CD14-positive monocyte (primary cell): Measurements from ENCODE around the gene C10orf105. TPM values are rescaled to one million over a fixed set of nuclear protein-coding genes. Genes with fewer than 3 reads are reported as not detected.
A peak's percentile ranks its signal among the peaks of the same experiment; 100 is the strongest.

Experiments used
- DNase-seq, 3 donors: peaks; one replicate each; pipeline ENCODE4 v3.0.0-alpha.2; 2011 to 2022
- H2AFZ ChIP-seq: 2 replicates; pipeline ENCODE4 v1.6.0; 2012; ENCODE audit warnings: mild to moderate bottlenecking, low read depth, low read length, inconsistent platforms; ENCODE audit not compliant: insufficient read depth, poor library complexity, severe bottlenecking
- H3K27ac ChIP-seq, 2 donors: 1 replicate in 1 of 2; 2 replicates in 1 of 2; pipeline ENCODE4 v1.5.1; 2012 to 2013; ENCODE audit warnings: low read length in 2 of 2, control low read depth in 1 of 2, inconsistent platforms in 1 of 2, low read depth in 1 of 2, mild to moderate bottlenecking in 1 of 2
- H3K27me3 ChIP-seq, 2 donors: one replicate each; pipeline versions ENCODE4 v1.6.0 to v1.6.1; 2011 to 2013; ENCODE audit warnings: low read length in 2 of 2; ENCODE audit not compliant: control insufficient read depth in 2 of 2, insufficient read depth in 2 of 2
- H3K36me3 ChIP-seq, 2 donors: replicated peaks in 1 of 2; 1 replicate in 1 of 2; 2 replicates in 1 of 2; pipeline versions ENCODE4 v1.5.1 to v1.6.1; 2012 to 2013; ENCODE audit warnings: low read length in 2 of 2, control low read depth in 1 of 2, inconsistent platforms in 1 of 2, mild to moderate bottlenecking in 1 of 2; ENCODE audit not compliant: insufficient read depth in 2 of 2, control insufficient read depth in 1 of 2
- H3K4me1 ChIP-seq, 2 donors: 1 replicate in 1 of 2; 2 replicates in 1 of 2; pipeline versions ENCODE4 v1.5.1 to v1.6.1; 2012 to 2013; ENCODE audit warnings: low read length in 2 of 2, control low read depth in 1 of 2, inconsistent platforms in 1 of 2, mild to moderate bottlenecking in 1 of 2, moderate library complexity in 1 of 2; ENCODE audit not compliant: insufficient read depth in 2 of 2, control insufficient read depth in 1 of 2
- H3K4me2 ChIP-seq: replicated peaks from 2 replicates; pipeline ENCODE3; 2012; ENCODE audit warnings: low read length, moderate library complexity, mild to moderate bottlenecking; ENCODE audit not compliant: poor library complexity, severe bottlenecking; ENCODE audit errors: extremely low read depth
- H3K4me3 ChIP-seq, 3 experiments: fragments of 200-600 bp in 1 of 3; sonication (generic) in 1 of 3; replicated peaks in 1 of 3; 1 replicate in 2 of 3; 2 replicates in 1 of 3; pipeline ENCODE4 v1.5.1; 2011 to 2013; ENCODE audit warnings: low read length in 3 of 3, mild to moderate bottlenecking in 3 of 3, control low read depth in 2 of 3, low read depth in 2 of 3, inconsistent platforms in 1 of 3, moderate library complexity in 1 of 3
- H3K79me2 ChIP-seq: 2 replicates; pipeline ENCODE4 v1.6.0; 2012; ENCODE audit warnings: mild to moderate bottlenecking, control low read depth, inconsistent platforms, low read length, moderate library complexity; ENCODE audit not compliant: insufficient read depth
- H3K9ac ChIP-seq: 2 replicates; pipeline ENCODE4 v1.6.0; 2017; ENCODE audit warnings: low read length, mild to moderate bottlenecking; ENCODE audit not compliant: insufficient read depth, poor library complexity, severe bottlenecking
- H3K9me3 ChIP-seq, 2 donors: replicated peaks in 1 of 2; 1 replicate in 1 of 2; 2 replicates in 1 of 2; pipeline versions ENCODE4 v1.5.1 to v1.6.1; 2012 to 2013; ENCODE audit warnings: low read length in 2 of 2, control low read depth in 1 of 2; ENCODE audit not compliant: control insufficient read depth in 1 of 2, insufficient read depth in 1 of 2
- H4K20me1 ChIP-seq: 2 replicates; pipeline ENCODE4 v1.6.0; 2012; ENCODE audit warnings: mild to moderate bottlenecking, low read length, control low read depth, moderate library complexity; ENCODE audit not compliant: insufficient read depth
- H3K27ac Mint-ChIP-seq, 7 donors: one replicate each; pipeline ENCODE4 v1.8.0; 2020; ENCODE audit warnings: mild to moderate bottlenecking in 7 of 7, mixed read lengths in 7 of 7, moderate library complexity in 6 of 7, inconsistent platforms in 2 of 7
- H3K27me3 Mint-ChIP-seq, 3 donors: one replicate each; pipeline ENCODE4 v1.8.0; 2021 to 2022; ENCODE audit warnings: low read depth in 3 of 3, mild to moderate bottlenecking in 3 of 3, mixed read lengths in 3 of 3, moderate library complexity in 3 of 3, inconsistent platforms in 1 of 3
- H3K36me3 Mint-ChIP-seq, 2 donors: one replicate each; pipeline ENCODE4 v1.8.0; 2020; ENCODE audit warnings: mixed read lengths in 2 of 2, inconsistent platforms in 1 of 2, mild to moderate bottlenecking in 1 of 2
- H3K4me1 Mint-ChIP-seq: one replicate; pipeline ENCODE4 v1.8.0; 2020; ENCODE audit warnings: mild to moderate bottlenecking, mixed read lengths
- H3K4me3 Mint-ChIP-seq, 2 donors: one replicate each; pipeline ENCODE4 v1.8.0; 2020; ENCODE audit warnings: mild to moderate bottlenecking in 2 of 2, mixed read lengths in 2 of 2, moderate library complexity in 1 of 2
- H3K9me3 Mint-ChIP-seq, 7 donors: one replicate each; pipeline ENCODE4 v1.8.0; 2020 to 2022; ENCODE audit warnings: mixed read lengths in 7 of 7, mild to moderate bottlenecking in 6 of 7, moderate library complexity in 6 of 7, inconsistent platforms in 2 of 7
- WGBS: methylation state at CpG from one replicate; pipeline ENCODE4 v1.1.5; 2013; ENCODE audit warnings: missing lambda C conversion rate; ENCODE audit not compliant: insufficient coverage; 5-methylcytosine and 5-hydroxymethylcytosine counted together
- intact Hi-C, 2 donors: fragments of 100-400 bp; cut with micrococcal nuclease; formaldehyde crosslinking; loops; one replicate each; pipeline versions ENCODE4 v1.15.0 to v1.15.1; 2023
- polyA plus RNA-seq, 3 donors: library from polyadenylated mRNA; depleted of rRNA in 1 of 3; unstranded in 2 of 3; stranded (reverse) in 1 of 3; fragments of 300-500 nt in 2 of 3; fragments of >200 nt in 1 of 3; fragmentation: Illumina TruSeq in 2 of 3; gene quantifications; 1 replicate in 2 of 3; 2 replicates in 1 of 3; pipeline ENCODE4 v1.2.3, GENCODE V29; 2012 to 2021
- TF ChIP-seq, protein P1 (sequence below): fragments of 200-600 bp; IDR thresholded peaks from one replicate; pipeline ENCODE4 v1.8.0; 2022; ENCODE audit warnings: antibody characterized with exemption, mild to moderate bottlenecking

C10orf105 gene
- polyA plus RNA-seq, 3 donors: 0.18 to 2.4 (median 0.48) TPM

DNA sequence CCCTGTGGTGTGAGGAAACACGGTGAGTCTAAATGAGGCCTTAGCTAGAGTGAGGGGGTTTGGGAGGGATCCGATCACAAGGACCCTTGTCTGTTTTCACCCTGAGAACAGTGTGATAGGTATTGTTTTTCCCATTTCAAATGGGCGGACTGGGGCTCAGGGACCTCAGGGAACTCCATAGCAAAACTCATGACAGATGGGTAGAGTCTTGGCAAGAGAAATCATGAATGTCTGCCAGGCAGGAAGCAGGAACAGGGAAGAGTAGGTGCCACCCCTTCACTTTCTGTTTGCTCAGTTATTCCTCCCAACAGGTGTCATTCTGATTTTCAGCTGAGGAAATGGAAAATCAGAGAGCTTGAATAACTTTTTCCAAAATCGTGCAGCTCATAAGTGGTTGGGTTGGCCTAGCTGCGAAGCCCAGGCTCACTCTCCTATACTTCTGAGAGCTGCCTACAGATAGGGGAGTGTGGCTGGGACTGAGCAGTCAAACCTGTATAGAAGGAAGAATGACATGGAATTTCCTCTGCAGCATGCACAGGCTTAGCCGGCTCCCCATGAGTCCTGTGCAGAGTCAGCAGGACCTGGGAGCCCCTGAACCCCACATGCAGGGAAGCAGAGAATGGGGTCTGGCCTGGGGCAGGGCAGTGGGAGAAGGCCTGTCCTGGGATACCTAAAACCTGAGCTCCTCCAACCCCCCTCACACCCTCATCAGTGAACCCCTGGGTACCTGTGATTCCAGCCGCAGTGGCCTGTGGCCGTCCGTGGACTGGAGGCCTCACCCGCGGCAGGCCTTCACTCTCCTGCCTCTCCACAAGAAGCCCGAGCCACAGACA, 17.6 kb upstream of the C10orf105 start:
- intact Hi-C loops: no loop called here
- peaks cover 0 to under 1% of the 10 kb centered on the region in 2 donors for H3K9me3 ChIP-seq
- H3K4me2 ChIP-seq: peak overlapping the region; percentile 17
- Mint-ChIP-seq H3K4me1 (peaks cover 94% of the 10 kb centered on the region), H3K9me3 (peaks cover 0 to 4% (median 0%) of the 10 kb centered on the region in 7 donors), H3K4me3 (peak overlapping the region in 1 of 2 donors; percentile 64), H3K27me3 (peaks cover 0 to 5% (median 4%) of the 10 kb centered on the region in 3 donors), H3K36me3 (peaks cover 47 to 68% of the 10 kb centered on the region in 2 donors), H3K27ac (peak overlapping the region; percentile 59 to 86 (median 77))
- H4K20me1 ChIP-seq: no peaks in the 10 kb centered on the region
- peak overlapping the region in 1 of 3 experiments; percentile 31 for H3K4me3 ChIP-seq
- H3K4me1 ChIP-seq: peaks cover 83 to 89% of the 10 kb centered on the region in 2 donors
- H3K27ac ChIP-seq: peak overlapping the region; percentile 37 to 68
- no peaks in the 10 kb centered on the region for H3K79me2 ChIP-seq
- peak overlapping the region; percentile 28 for H3K9ac ChIP-seq
- 57% methylated on average over 9 of the region's 12 CpGs for WGBS
- no peak overlapping the region for H2AFZ ChIP-seq
- H3K27me3 ChIP-seq: no peaks in the 10 kb centered on the region
- TF ChIP-seq, protein P1, sequence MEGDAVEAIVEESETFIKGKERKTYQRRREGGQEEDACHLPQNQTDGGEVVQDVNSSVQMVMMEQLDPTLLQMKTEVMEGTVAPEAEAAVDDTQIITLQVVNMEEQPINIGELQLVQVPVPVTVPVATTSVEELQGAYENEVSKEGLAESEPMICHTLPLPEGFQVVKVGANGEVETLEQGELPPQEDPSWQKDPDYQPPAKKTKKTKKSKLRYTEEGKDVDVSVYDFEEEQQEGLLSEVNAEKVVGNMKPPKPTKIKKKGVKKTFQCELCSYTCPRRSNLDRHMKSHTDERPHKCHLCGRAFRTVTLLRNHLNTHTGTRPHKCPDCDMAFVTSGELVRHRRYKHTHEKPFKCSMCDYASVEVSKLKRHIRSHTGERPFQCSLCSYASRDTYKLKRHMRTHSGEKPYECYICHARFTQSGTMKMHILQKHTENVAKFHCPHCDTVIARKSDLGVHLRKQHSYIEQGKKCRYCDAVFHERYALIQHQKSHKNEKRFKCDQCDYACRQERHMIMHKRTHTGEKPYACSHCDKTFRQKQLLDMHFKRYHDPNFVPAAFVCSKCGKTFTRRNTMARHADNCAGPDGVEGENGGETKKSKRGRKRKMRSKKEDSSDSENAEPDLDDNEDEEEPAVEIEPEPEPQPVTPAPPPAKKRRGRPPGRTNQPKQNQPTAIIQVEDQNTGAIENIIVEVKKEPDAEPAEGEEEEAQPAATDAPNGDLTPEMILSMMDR: no peak
- H3K36me3 ChIP-seq: peaks cover 12 to 36% of the 10 kb centered on the region in 2 donors
- no peak for DNase-seq

DNA sequence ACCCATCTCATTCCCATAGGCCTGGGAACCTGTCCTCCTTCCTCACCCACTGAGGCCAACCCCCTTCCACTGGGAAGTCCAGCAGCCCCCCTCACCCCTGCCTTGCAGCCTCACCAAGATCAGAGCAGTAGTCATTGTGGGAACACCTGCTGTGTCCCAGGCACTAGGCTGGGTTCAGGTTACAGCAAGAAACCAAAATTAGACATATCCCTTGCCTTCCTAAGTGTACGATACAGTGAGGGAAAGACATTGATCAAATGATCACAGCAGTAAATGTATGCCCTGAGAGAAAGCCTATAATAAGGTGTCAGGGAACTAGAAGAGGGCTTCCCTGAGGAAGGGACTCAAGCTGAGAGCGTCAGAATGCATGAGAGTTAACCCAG, 17.0 kb upstream of the C10orf105 start:
- Histone ChIP-seq H4K20me1 (no peaks in the 10 kb centered on the region), H3K4me3 (peak overlapping the region in 1 of 3 experiments; percentile 55), H3K4me2 (peak overlapping the region; percentile 56), H3K4me1 (peaks cover 80 to 89% of the 10 kb centered on the region in 2 donors), H3K36me3 (peaks cover 11 to 36% of the 10 kb centered on the region in 2 donors), H3K9me3 (no peaks in the 10 kb centered on the region), H3K27ac (peak overlapping the region; percentile 38 to 68), H3K79me2 (no peaks in the 10 kb centered on the region), H3K27me3 (no peaks in the 10 kb centered on the region), H3K9ac (no peak overlapping the region), H2AFZ (no peak overlapping the region)
- no peak for DNase-seq
- TF ChIP-seq, protein P1: no peak
- 64% methylated on average over 1 of the region's 2 CpGs for WGBS
- H3K4me3 Mint-ChIP-seq: peak overlapping the region in 1 of 2 donors; percentile 57
- peaks cover 0 to 4% (median 3%) of the 10 kb centered on the region in 3 donors for H3K27me3 Mint-ChIP-seq
- H3K27ac Mint-ChIP-seq: peak overlapping the region; percentile 33 to 84 (median 64)
- H3K36me3 Mint-ChIP-seq: peaks cover 48 to 68% of the 10 kb centered on the region in 2 donors
- peaks cover 94% of the 10 kb centered on the region for H3K4me1 Mint-ChIP-seq
- peaks cover 0 to 4% (median 0%) of the 10 kb centered on the region in 7 donors for H3K9me3 Mint-ChIP-seq
- intact Hi-C loops: no loop called here
